Measurements from ENCODE around the gene SORCS2. TPM values are rescaled to one million over a fixed set of nuclear protein-coding genes. Genes with fewer than 3 reads are reported as not detected.

The SORCS2 gene
- total RNA-seq, 2 experiments from 2014 or later, result not detected

- H3K9me3 Mint-ChIP-seq, result peaks cover 23% of the 10 kb centered on the region
- no peaks in the 10 kb centered on the region for H3K4me1 Mint-ChIP-seq
- H3K27ac Mint-ChIP-seq, result no peak overlapping the region
- no peaks in the 10 kb centered on the region for H3K27me3 Mint-ChIP-seq
- DNase-seq, result no peak
- no peak overlapping the region for H3K4me3 Mint-ChIP-seq
- peaks cover 3% of the 10 kb centered on the region for H3K36me3 Mint-ChIP-seq
Observed at GRCh38 chr4:7554905-7555304, 362.6 kb downstream of the SORCS2 start.

- Mint-ChIP-seq H3K27me3 (no peaks in the 10 kb centered on the region), H3K9me3 (peaks cover 23% of the 10 kb centered on the region), H3K4me3 (no peak overlapping the region), H3K27ac (no peak overlapping the region), H3K36me3 (peaks cover 3% of the 10 kb centered on the region), H3K4me1 (no peaks in the 10 kb centered on the region)
- no peak for DNase-seq
Observed at GRCh38 chr4:7556558-7556957, 364.2 kb downstream of the SORCS2 start.

GRCh38 chr4:7557456-7557855 lies 365.1 kb downstream of the SORCS2 start:
- Mint-ChIP-seq H3K4me3 (no peak overlapping the region), H3K27ac (no peak overlapping the region), H3K9me3 (peaks cover 23% of the 10 kb centered on the region), H3K27me3 (no peaks in the 10 kb centered on the region), H3K36me3 (peaks cover 3% of the 10 kb centered on the region), H3K4me1 (no peaks in the 10 kb centered on the region)
- DNase-seq, result no peak

GRCh38 chr4:7558436-7558835 lies 366.1 kb downstream of the SORCS2 start:
- no peak overlapping the region for H3K27ac Mint-ChIP-seq
- H3K4me3 Mint-ChIP-seq, result no peak overlapping the region
- no peaks in the 10 kb centered on the region for H3K27me3 Mint-ChIP-seq
- H3K9me3 Mint-ChIP-seq, result peaks cover 13% of the 10 kb centered on the region
- no peak for DNase-seq
- H3K36me3 Mint-ChIP-seq, result no peaks in the 10 kb centered on the region
- H3K4me1 Mint-ChIP-seq, result no peaks in the 10 kb centered on the region

GRCh38 chr4:7559316-7559715 lies 367.0 kb downstream of the SORCS2 start:
- Mint-ChIP-seq H3K36me3 (no peaks in the 10 kb centered on the region), H3K9me3 (peaks cover 6% of the 10 kb centered on the region), H3K27me3 (no peaks in the 10 kb centered on the region), H3K4me3 (no peak overlapping the region), H3K4me1 (no peaks in the 10 kb centered on the region), H3K27ac (no peak overlapping the region)
- DNase-seq, result no peak

GRCh38 chr4:7559741-7560395 lies 367.5 kb downstream of the SORCS2 start:
- Mint-ChIP-seq H3K4me1 (no peaks in the 10 kb centered on the region), H3K4me3 (no peak overlapping the region), H3K27me3 (no peaks in the 10 kb centered on the region), H3K36me3 (no peaks in the 10 kb centered on the region), H3K9me3 (peaks cover 6% of the 10 kb centered on the region), H3K27ac (no peak overlapping the region)
- DNase-seq, result no peak

GRCh38 chr4:7561557-7561956 lies 369.2 kb downstream of the SORCS2 start:
- H3K36me3 Mint-ChIP-seq, result no peaks in the 10 kb centered on the region
- no peaks in the 10 kb centered on the region for H3K27me3 Mint-ChIP-seq
- H3K27ac Mint-ChIP-seq, result no peak overlapping the region
- no peak overlapping the region for H3K4me3 Mint-ChIP-seq
- peaks cover 5% of the 10 kb centered on the region for H3K9me3 Mint-ChIP-seq
- H3K4me1 Mint-ChIP-seq, result no peaks in the 10 kb centered on the region
- no peak for DNase-seq

- Mint-ChIP-seq H3K27me3 (no peaks in the 10 kb centered on the region), H3K4me1 (no peaks in the 10 kb centered on the region), H3K36me3 (no peaks in the 10 kb centered on the region), H3K9me3 (no peaks in the 10 kb centered on the region), H3K4me3 (no peak overlapping the region), H3K27ac (no peak overlapping the region)
- DNase-seq, result no peak
Observed at GRCh38 chr4:7564242-7564641, 371.9 kb downstream of the SORCS2 start.

- Mint-ChIP-seq H3K36me3 (no peaks in the 10 kb centered on the region), H3K4me1 (no peaks in the 10 kb centered on the region), H3K9me3 (no peaks in the 10 kb centered on the region), H3K27me3 (no peaks in the 10 kb centered on the region), H3K27ac (no peak overlapping the region), H3K4me3 (no peak overlapping the region)
- no peak for DNase-seq
Observed at GRCh38 chr4:7565483-7565882, 373.1 kb downstream of the SORCS2 start.

GRCh38 chr4:7569810-7570783 lies 377.8 kb downstream of the SORCS2 start:
- H3K27me3 Mint-ChIP-seq, result peaks cover 6% of the 10 kb centered on the region
- no peaks in the 10 kb centered on the region for H3K9me3 Mint-ChIP-seq
- H3K4me3 Mint-ChIP-seq, result no peak overlapping the region
- no peak for DNase-seq
- H3K36me3 Mint-ChIP-seq, result no peaks in the 10 kb centered on the region
- no peak overlapping the region for H3K27ac Mint-ChIP-seq
- H3K4me1 Mint-ChIP-seq, result no peaks in the 10 kb centered on the region

GRCh38 chr4:7571001-7571400 lies 378.7 kb downstream of the SORCS2 start:
- Mint-ChIP-seq H3K9me3 (peaks cover 5% of the 10 kb centered on the region), H3K27me3 (peaks cover 6% of the 10 kb centered on the region), H3K4me1 (no peaks in the 10 kb centered on the region), H3K4me3 (no peak overlapping the region), H3K36me3 (no peaks in the 10 kb centered on the region), H3K27ac (no peak overlapping the region)
- DNase-seq, result no peak

GRCh38 chr4:7571701-7572100 lies 379.4 kb downstream of the SORCS2 start:
- Mint-ChIP-seq H3K9me3 (peaks cover 10% of the 10 kb centered on the region), H3K36me3 (peaks cover 5% of the 10 kb centered on the region), H3K27ac (no peak overlapping the region), H3K4me1 (no peaks in the 10 kb centered on the region), H3K4me3 (no peak overlapping the region), H3K27me3 (peaks cover 6% of the 10 kb centered on the region)
- no peak for DNase-seq

GRCh38 chr4:7572894-7573293 lies 380.6 kb downstream of the SORCS2 start:
- H3K36me3 Mint-ChIP-seq, result peaks cover 5% of the 10 kb centered on the region
- DNase-seq, result no peak
- H3K27ac Mint-ChIP-seq, result no peak overlapping the region
- H3K9me3 Mint-ChIP-seq, result peaks cover 16% of the 10 kb centered on the region
- H3K4me1 Mint-ChIP-seq, result no peaks in the 10 kb centered on the region
- H3K27me3 Mint-ChIP-seq, result peaks cover 6% of the 10 kb centered on the region
- H3K4me3 Mint-ChIP-seq, result no peak overlapping the region

- H3K9me3 Mint-ChIP-seq, result peaks cover 23% of the 10 kb centered on the region
- no peak for DNase-seq
- no peak overlapping the region for H3K4me3 Mint-ChIP-seq
- no peaks in the 10 kb centered on the region for H3K4me1 Mint-ChIP-seq
- H3K27ac Mint-ChIP-seq, result no peak overlapping the region
- peaks cover 6% of the 10 kb centered on the region for H3K27me3 Mint-ChIP-seq
- peaks cover 5% of the 10 kb centered on the region for H3K36me3 Mint-ChIP-seq
Observed at GRCh38 chr4:7573576-7574091, 381.3 kb downstream of the SORCS2 start.

GRCh38 chr4:7574287-7575014 lies 382.1 kb downstream of the SORCS2 start:
- no peak for DNase-seq
- peaks cover 6% of the 10 kb centered on the region for H3K36me3 Mint-ChIP-seq
- no peak overlapping the region for H3K27ac Mint-ChIP-seq
- no peak overlapping the region for H3K4me3 Mint-ChIP-seq
- H3K9me3 Mint-ChIP-seq, result peaks cover 29% of the 10 kb centered on the region
- peaks cover 6% of the 10 kb centered on the region for H3K27me3 Mint-ChIP-seq
- H3K4me1 Mint-ChIP-seq, result no peaks in the 10 kb centered on the region

All from activated naive CD8-positive, alpha-beta T cell treated with anti-CD3 and anti-CD28 coated beads for 36 hours (primary cell).